Large intestine (tissue), 3 donors: ENCODE results near the gene SH2B2. TPM values are rescaled to one million over a fixed set of nuclear protein-coding genes. Genes with fewer than 3 reads are reported as not detected.
A peak's percentile ranks its signal among the peaks of the same experiment; 100 is the strongest.
"Not testable (repeated sequence)": the region's sequence is repeated elsewhere in the genome, so short reads cannot be mapped to it uniquely, and the experiment has no call there.

ENCODE experiments used
- DNase-seq, 2 donors: peaks; one replicate each; pipeline versions ENCODE4 v3.0.0 to v3.0.0-alpha.2; 2013
- H3K27ac ChIP-seq: one replicate; pipeline ENCODE4 v1.5.1; 2013; ENCODE audit warnings: low read length
- H3K27me3 ChIP-seq: 2 replicates; pipeline ENCODE4 v1.6.1; 2013; ENCODE audit warnings: low read length; ENCODE audit not compliant: control insufficient read depth, insufficient read depth
- H3K36me3 ChIP-seq: 2 replicates; pipeline ENCODE4 v1.6.1; 2013; ENCODE audit warnings: low read length; ENCODE audit not compliant: control insufficient read depth, insufficient read depth
- H3K4me1 ChIP-seq: one replicate; pipeline ENCODE4 v1.6.1; 2013; ENCODE audit warnings: low read length; ENCODE audit not compliant: control insufficient read depth, insufficient read depth
- H3K4me3 ChIP-seq: one replicate; pipeline ENCODE4 v1.5.1; 2013; ENCODE audit warnings: low read length
- H3K9me3 ChIP-seq: one replicate; pipeline ENCODE4 v1.6.1; 2013; ENCODE audit warnings: mild to moderate bottlenecking, low read depth, low read length, moderate library complexity; ENCODE audit not compliant: control insufficient read depth
- WGBS: methylation state at CpG from one replicate; pipeline ENCODE4 v1.1.5; 2013; ENCODE audit warnings: low lambda C conversion rate; ENCODE audit not compliant: insufficient coverage; 5-methylcytosine and 5-hydroxymethylcytosine counted together
- polyA plus RNA-seq: library from polyadenylated mRNA; unstranded; fragments of 120-200 nt; gene quantifications from one replicate; pipeline ENCODE4 v1.2.1, GENCODE V29; 2013

SH2B2 gene
- polyA plus RNA-seq, 1 donor = 1.6 TPM

GRCh38 chr7:102296179-102296438 lies 9.4 kb downstream of the SH2B2 start:
- H3K9me3 ChIP-seq = peaks cover 10% of the 10 kb centered on the region
- H3K27me3 ChIP-seq = peaks cover 29% of the 10 kb centered on the region
- no CpG with 5 or more reads among the region's 6 CpGs for WGBS
- no peak for DNase-seq
- no peak overlapping the region for H3K27ac ChIP-seq
- peaks cover 3% of the 10 kb centered on the region for H3K4me1 ChIP-seq
- H3K36me3 ChIP-seq = no peaks in the 10 kb centered on the region
- no peak overlapping the region for H3K4me3 ChIP-seq

- Histone ChIP-seq H3K27ac (no peak overlapping the region), H3K36me3 (no peaks in the 10 kb centered on the region), H3K4me1 (peaks cover 3% of the 10 kb centered on the region), H3K27me3 (peaks cover 32% of the 10 kb centered on the region), H3K9me3 (peaks cover 12% of the 10 kb centered on the region), H3K4me3 (no peak overlapping the region)
- 100% methylated on average over 1 of the region's 7 CpGs for WGBS
- no peak for DNase-seq
Measured at GRCh38 chr7:102296514-102296913, 9.8 kb downstream of the SH2B2 start.

DNA sequence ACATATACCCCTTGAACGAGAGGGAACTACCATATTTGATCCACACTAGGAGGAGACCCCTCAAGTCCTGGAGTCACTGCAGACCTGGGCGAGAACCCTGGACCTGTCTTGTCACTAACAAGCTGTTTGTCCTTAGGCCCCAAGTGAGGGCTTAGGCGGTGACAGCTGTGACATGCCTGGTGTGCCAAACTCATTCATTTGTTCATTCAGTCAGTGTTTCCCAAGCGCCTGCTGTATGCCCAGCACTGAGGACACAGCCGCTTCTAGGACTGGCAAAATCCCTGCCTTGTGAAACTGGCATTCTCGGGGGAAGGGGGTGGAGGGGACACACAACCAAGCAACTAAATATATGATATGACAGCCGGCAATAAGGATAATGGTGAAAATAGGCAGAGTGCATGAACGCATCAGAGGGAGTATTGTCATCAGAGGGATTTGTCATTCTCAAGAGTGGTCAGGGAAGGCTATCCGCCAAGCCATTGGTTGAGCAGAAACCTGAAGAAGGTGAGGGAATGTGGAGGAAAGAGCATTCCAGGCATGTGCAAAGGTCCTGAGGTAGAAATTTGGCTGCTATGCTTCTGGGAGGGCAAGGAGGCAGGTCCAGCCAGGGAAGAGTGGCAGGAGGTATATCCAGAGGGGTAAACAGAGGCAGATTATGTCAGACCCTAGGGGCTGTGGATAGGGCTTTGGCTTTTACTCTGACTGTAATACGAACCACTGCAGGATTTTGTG lies 11.0 kb downstream of the SH2B2 start:
- Histone ChIP-seq H3K9me3 (peaks cover 12% of the 10 kb centered on the region), H3K27me3 (peaks cover 30% of the 10 kb centered on the region), H3K27ac (no peak overlapping the region), H3K4me3 (no peak overlapping the region), H3K4me1 (peaks cover 3% of the 10 kb centered on the region), H3K36me3 (no peaks in the 10 kb centered on the region)
- no peak for DNase-seq
- WGBS = 90% methylated on average over 4 of the region's 10 CpGs

DNA sequence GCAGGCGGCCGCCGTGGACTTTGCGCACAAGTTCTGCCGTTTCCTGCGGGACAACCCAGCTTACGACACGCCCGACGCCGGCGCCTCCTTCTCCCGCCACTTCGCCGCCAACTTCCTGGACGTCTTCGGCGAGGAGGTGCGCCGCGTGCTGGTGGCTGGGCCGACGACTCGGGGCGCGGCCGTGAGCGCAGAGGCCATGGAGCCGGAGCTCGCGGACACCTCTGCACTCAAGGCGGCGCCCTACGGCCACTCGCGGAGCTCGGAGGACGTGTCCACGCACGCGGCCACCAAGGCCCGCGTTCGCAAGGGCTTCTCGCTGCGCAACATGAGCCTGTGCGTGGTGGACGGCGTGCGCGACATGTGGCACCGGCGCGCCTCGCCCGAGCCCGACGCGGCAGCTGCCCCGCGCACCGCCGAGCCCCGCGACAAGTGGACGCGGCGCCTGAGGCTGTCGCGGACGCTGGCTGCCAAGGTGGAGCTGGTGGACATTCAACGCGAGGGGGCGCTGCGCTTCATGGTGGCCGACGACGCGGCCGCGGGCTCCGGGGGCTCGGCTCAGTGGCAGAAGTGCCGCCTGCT lies 14.1 kb downstream of the SH2B2 start:
- WGBS = no CpG with 5 or more reads among the region's 84 CpGs
- Histone ChIP-seq H3K27ac (no peak overlapping the region), H3K36me3 (no peaks in the 10 kb centered on the region), H3K27me3 (peaks cover 20% of the 10 kb centered on the region), H3K9me3 (peaks cover 12% of the 10 kb centered on the region), H3K4me1 (no peaks in the 10 kb centered on the region), H3K4me3 (no peak overlapping the region)
- DNase-seq = peak in 1 of 2 donors; percentile 57

GRCh38 chr7:102301367-102301766 lies 14.7 kb downstream of the SH2B2 start:
- peaks cover 12% of the 10 kb centered on the region for H3K9me3 ChIP-seq
- not testable (repeated sequence) for H3K4me3 ChIP-seq, H3K27ac ChIP-seq, H3K4me1 ChIP-seq, DNase-seq, H3K36me3 ChIP-seq
- peaks cover 20% of the 10 kb centered on the region for H3K27me3 ChIP-seq
- WGBS = no CpG with 5 or more reads among the region's 14 CpGs

GRCh38 chr7:102302025-102302424 lies 15.4 kb downstream of the SH2B2 start:
- no CpG with 5 or more reads among the region's 6 CpGs for WGBS
- no peak overlapping the region for H3K4me3 ChIP-seq
- H3K27me3 ChIP-seq = peaks cover 20% of the 10 kb centered on the region
- no peak for DNase-seq
- peaks cover 5% of the 10 kb centered on the region for H3K4me1 ChIP-seq
- H3K27ac ChIP-seq = no peak overlapping the region
- H3K36me3 ChIP-seq = no peaks in the 10 kb centered on the region
- peaks cover 12% of the 10 kb centered on the region for H3K9me3 ChIP-seq

DNA sequence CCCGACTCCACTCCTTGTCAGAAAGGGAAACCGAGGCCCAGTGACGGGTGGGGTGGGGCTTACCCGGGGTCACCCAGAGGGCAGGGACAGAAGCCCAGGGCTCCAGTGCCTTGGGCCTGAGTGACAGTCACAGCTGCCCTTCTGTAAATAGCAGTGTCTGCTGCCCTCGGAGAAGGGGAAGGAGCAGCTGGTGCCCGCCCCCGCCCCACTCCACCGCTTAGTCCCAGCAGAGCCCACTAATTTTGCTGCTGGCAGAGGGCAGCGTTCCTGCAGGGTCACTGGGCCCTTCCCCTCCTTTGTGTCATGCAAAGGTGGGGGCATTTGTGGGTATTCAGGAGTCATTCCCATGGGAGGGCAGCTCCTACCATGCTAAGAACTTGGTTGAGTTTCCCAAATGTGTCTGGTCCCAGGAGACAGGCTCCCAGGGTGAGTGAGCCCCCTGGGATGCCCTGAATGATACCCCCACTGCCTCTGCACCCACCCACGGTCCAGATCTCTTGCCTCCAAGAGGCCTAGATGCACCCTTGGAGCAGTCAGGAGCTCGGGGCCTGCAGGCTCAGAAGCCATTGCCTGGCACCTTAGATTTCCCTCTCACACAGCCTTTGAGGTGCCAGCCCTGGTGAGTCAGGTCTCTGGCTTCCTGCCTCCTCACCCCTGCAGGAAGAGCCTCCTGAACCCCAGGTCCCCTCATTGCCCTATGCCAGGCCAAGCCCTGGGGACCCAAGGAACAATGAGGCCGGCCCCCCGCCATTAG lies 17.2 kb downstream of the SH2B2 start:
- H3K4me3 ChIP-seq = no peak overlapping the region

DNA sequence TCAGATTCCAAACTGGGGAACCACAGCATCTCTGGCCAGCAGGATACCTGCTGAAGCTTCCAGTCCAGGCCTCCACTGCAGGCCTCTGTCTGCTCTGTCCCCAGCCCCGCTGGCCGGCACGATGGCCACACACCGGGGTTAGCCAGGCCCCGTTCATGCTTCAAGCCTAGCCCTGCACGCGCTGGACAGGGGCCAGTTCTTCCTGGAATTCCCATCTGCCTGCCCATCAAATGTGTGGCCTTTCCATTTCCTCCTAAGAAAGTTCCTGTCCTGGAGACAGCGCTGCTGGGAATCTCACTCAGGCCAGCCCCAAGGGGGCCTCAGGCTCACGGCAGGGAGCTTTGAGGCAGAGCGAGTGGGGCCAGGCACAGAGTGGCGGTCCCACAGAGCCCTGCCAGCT lies 18.0 kb downstream of the SH2B2 start:
- no CpG with 5 or more reads among the region's 11 CpGs for WGBS
- H3K27ac ChIP-seq = no peak overlapping the region
- no peak for DNase-seq
- peaks cover 9% of the 10 kb centered on the region for H3K4me1 ChIP-seq
- H3K9me3 ChIP-seq = peaks cover 12% of the 10 kb centered on the region
- no peaks in the 10 kb centered on the region for H3K36me3 ChIP-seq
- no peak overlapping the region for H3K4me3 ChIP-seq
- peaks cover 16% of the 10 kb centered on the region for H3K27me3 ChIP-seq

More for the DNA sequence above, 17.2 kb downstream of the SH2B2 start:
- no peak for DNase-seq
- no CpG with 5 or more reads among the region's 13 CpGs for WGBS
- Histone ChIP-seq H3K27ac (no peak overlapping the region), H3K36me3 (no peaks in the 10 kb centered on the region), H3K4me1 (peaks cover 9% of the 10 kb centered on the region), H3K9me3 (peaks cover 12% of the 10 kb centered on the region), H3K27me3 (peaks cover 20% of the 10 kb centered on the region)

DNA sequence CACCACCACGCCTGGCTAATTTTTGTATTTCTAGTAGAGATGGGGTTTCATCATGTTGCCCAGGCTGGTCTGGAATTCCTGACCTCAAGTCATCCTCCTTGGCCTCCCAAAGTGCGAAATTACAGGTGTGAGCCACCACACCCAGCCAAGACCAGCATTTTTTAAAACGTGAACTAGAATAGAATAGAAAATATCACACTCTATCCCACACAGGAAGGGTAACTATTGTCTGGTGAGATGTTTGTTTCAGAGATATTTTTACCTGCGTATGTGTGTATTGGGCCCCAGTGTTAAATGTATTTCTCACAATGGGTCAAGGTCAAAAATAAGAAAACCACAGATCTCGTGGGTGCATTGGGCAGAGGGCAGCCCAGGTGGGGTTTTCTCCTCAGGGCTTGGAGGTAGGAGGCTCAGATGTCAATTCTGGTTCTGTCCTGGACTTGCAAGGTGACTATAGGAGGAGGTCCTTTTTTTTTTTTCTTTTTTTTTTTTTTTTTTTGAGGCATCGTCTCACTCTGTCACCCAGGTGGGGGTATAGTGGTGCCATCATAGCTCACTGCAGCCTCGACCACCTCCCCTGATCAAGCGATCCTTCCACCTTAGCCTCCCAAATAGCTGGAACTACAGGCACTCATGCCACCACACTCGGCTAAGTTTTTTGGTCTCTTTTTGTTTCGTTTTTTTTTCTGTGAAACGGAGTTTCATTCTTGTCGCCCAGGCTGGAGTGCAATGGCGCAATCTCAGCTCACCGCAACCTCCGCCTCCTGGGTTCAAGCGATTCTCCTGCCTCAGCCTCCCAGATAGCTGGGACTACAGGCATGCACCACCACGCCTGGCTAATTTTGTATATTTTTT lies 19.0 kb downstream of the SH2B2 start:
- H3K27ac ChIP-seq = no peak overlapping the region
- H3K4me3 ChIP-seq = no peak overlapping the region
- WGBS = 100% methylated on average over 3 of the region's 17 CpGs
- peaks cover 6% of the 10 kb centered on the region for H3K27me3 ChIP-seq
- H3K4me1 ChIP-seq = peaks cover 9% of the 10 kb centered on the region
- no peaks in the 10 kb centered on the region for H3K36me3 ChIP-seq
- DNase-seq = no peak
- peaks cover 7% of the 10 kb centered on the region for H3K9me3 ChIP-seq
